HCT116 (cell line): Measurements from ENCODE around the gene DOP1B. TPM values are rescaled to one million over a fixed set of nuclear protein-coding genes. Genes with fewer than 3 reads are reported as not detected.

Experiments used
- ATAC-seq: fragments of 200-7000 bp; cut with Tn5 transposase; 2 replicates; pipeline ENCODE4 v1.9.1; 2020; ENCODE audit warnings: mild to moderate bottlenecking, moderate library complexity
- BruUV-seq: library from RNA; stranded (reverse); fragments of 400-500 nt; replicated peaks from 2 replicates; lab custom pipeline; 2021; lab: Mats Ljungman, UMichigan
- CTCF ChIA-PET: fragments of 300-600 bp; sonication (Branson Sonifier 250); formaldehyde crosslinking; loops from one replicate; lab custom pipeline; 2021; ENCODE audit warnings: antibody characterized with exemption; lab: Charles Lee
- POLR2A ChIA-PET: fragments of 300-600, 350-600 bp; sonication (Branson Sonifier 250); formaldehyde crosslinking; loops from one replicate; lab custom pipeline; 2021; ENCODE audit warnings: antibody characterized with exemption; lab: Charles Lee
- RAD21 ChIA-PET, 2 experiments: fragments of 300-600 bp; sonication (Branson Sonifier 250); formaldehyde crosslinking; loops; one replicate each; lab custom pipeline; 2023; ENCODE audit warnings: low total read pairs in 2 of 2; ENCODE audit not compliant: uncharacterized antibody in 2 of 2, unreplicated experiment in 2 of 2, low non-redundant PET in 1 of 2; lab: Charles Lee
- DNase-seq: peaks from one replicate; pipeline ENCODE4 v3.0.0-alpha.2; 2010; ENCODE audit warnings: low read depth, low spot score
- H2AFZ ChIP-seq: fragments of 200-600 bp; shearing (Covaris generic), sonication (generic); 2 replicates; pipeline ENCODE4 v1.6.1; 2017; ENCODE audit warnings: low read depth, mixed run types, mixed read lengths, antibody characterized with exemption, low read length; ENCODE audit not compliant: poor library complexity, severe bottlenecking
- H3K27ac ChIP-seq: 2 replicates; pipeline ENCODE4 v1.5.1; 2012; ENCODE audit warnings: low read depth, low read length
- H3K27me3 ChIP-seq: fragments of 200-600 bp; sonication (generic); 2 replicates; pipeline ENCODE4 v1.6.1; 2016; ENCODE audit warnings: mixed run types, low read length, mixed read lengths; ENCODE audit not compliant: insufficient read depth
- H3K36me3 ChIP-seq, 2 experiments: fragments of 200-500 bp in 1 of 2; fragments of 200-600 bp in 1 of 2; sonication (Bioruptor generic) in 1 of 2; sonication (generic) in 1 of 2; 2 replicates each; pipeline versions ENCODE4 v1.5.1 to v1.6.1; 2014 to 2016; ENCODE audit warnings: low read length in 2 of 2, inconsistent platforms in 1 of 2, mixed read lengths in 1 of 2, mixed run types in 1 of 2; ENCODE audit not compliant: insufficient read depth in 2 of 2, control insufficient read depth in 1 of 2
- H3K4me1 ChIP-seq, 2 experiments: fragments of 200-600 bp in 1 of 2; sonication (generic) in 1 of 2; 2 replicates each; pipeline versions ENCODE4 v1.5.1 to v1.6.1; 2012 to 2017; ENCODE audit warnings: low read length in 2 of 2, inconsistent platforms in 1 of 2, mild to moderate bottlenecking in 1 of 2, mixed read lengths in 1 of 2, mixed run types in 1 of 2, moderate library complexity in 1 of 2; ENCODE audit not compliant: insufficient read depth in 2 of 2, control insufficient read depth in 1 of 2
- H3K4me2 ChIP-seq: fragments of 200-600 bp; sonication (generic); 2 replicates; pipeline ENCODE4 v1.6.1; 2017; ENCODE audit warnings: mixed run types, low read length, mixed read lengths
- H3K4me3 ChIP-seq, 2 experiments: fragments of 200-600 bp in 1 of 2; sonication (generic) in 1 of 2; replicated peaks in 1 of 2; 2 replicates each; pipeline ENCODE4 v1.5.1; 2011 to 2016; ENCODE audit warnings: low read length in 2 of 2, control low read depth in 1 of 2, low read depth in 1 of 2, mild to moderate bottlenecking in 1 of 2, mixed read lengths in 1 of 2, mixed run types in 1 of 2
- H3K79me2 ChIP-seq: fragments of 200-600 bp; sonication (generic); 2 replicates; pipeline ENCODE4 v1.6.1; 2017; ENCODE audit warnings: mild to moderate bottlenecking, mixed run types, low read length, moderate library complexity, mixed read lengths; ENCODE audit not compliant: insufficient read depth
- H3K9ac ChIP-seq: fragments of 200-600 bp; sonication (generic); 2 replicates; pipeline ENCODE4 v1.6.1; 2016; ENCODE audit warnings: low read length, mixed read lengths
- H3K9me2 ChIP-seq: fragments of 200-600 bp; sonication (generic), shearing (Covaris generic); 2 replicates; pipeline ENCODE4 v1.6.1; 2017; ENCODE audit warnings: mixed run types, mild to moderate bottlenecking, moderate library complexity; ENCODE audit not compliant: insufficient read depth
- H3K9me3 ChIP-seq, 2 experiments: fragments of 200-500 bp in 1 of 2; fragments of 200-600 bp in 1 of 2; sonication (Bioruptor generic) in 1 of 2; sonication (generic) in 1 of 2; 2 replicates each; pipeline ENCODE4 v1.6.1; 2014 to 2017; ENCODE audit warnings: low read length in 2 of 2, mixed read lengths in 2 of 2, inconsistent platforms in 1 of 2, low read depth in 1 of 2, mild to moderate bottlenecking in 1 of 2, mixed run types in 1 of 2, moderate library complexity in 1 of 2; ENCODE audit not compliant: control insufficient read depth in 1 of 2, insufficient read depth in 1 of 2
- H4K20me1 ChIP-seq: fragments of 200-600 bp; sonication (generic), shearing (Covaris generic); 2 replicates; pipeline ENCODE4 v1.6.1; 2017; ENCODE audit warnings: mixed run types, mild to moderate bottlenecking, moderate library complexity; ENCODE audit not compliant: insufficient read depth
- ELF1 ChIP-seq: IDR thresholded peaks from 2 replicates; pipeline ENCODE4 v1.6.1; 2012; ENCODE audit warnings: low read depth, borderline replicate concordance
- EZH2phosphoT487 ChIP-seq: fragments of 200-600 bp; IDR thresholded peaks from 2 replicates; pipeline ENCODE4 v1.6.1; 2018; ENCODE audit warnings: antibody characterized with exemption, borderline replicate concordance
- FOSL1 ChIP-seq: IDR thresholded peaks from 2 replicates; pipeline ENCODE4 v1.6.1; 2012; ENCODE audit warnings: low read depth
- MAX ChIP-seq: IDR thresholded peaks from 2 replicates; pipeline ENCODE4 v1.6.1; 2012
- POLR2AphosphoS5 ChIP-seq: IDR thresholded peaks from 2 replicates; pipeline ENCODE4 v1.6.1; 2011; ENCODE audit warnings: mild to moderate bottlenecking, low read depth, low read length, moderate library complexity
- SP1 ChIP-seq: IDR thresholded peaks from 2 replicates; pipeline ENCODE4 v1.6.1; 2012; ENCODE audit warnings: low read depth
- SRF ChIP-seq: IDR thresholded peaks from 2 replicates; pipeline ENCODE4 v1.6.1; 2012; ENCODE audit warnings: low read depth
- TCF7L2 ChIP-seq: IDR thresholded peaks from 2 replicates; pipeline ENCODE4 v1.7.0; 2011; ENCODE audit warnings: borderline replicate concordance, inconsistent platforms; ENCODE audit not compliant: insufficient read depth, insufficient read length; ENCODE audit errors: extremely low read depth
- YY1 ChIP-seq: IDR thresholded peaks from 2 replicates; pipeline ENCODE4 v1.6.1; 2011; ENCODE audit warnings: low read length, low read depth, moderate library complexity, mild to moderate bottlenecking; ENCODE audit not compliant: insufficient replicate concordance; ENCODE audit errors: extremely low read depth
- ZFX ChIP-seq: fragments of 450-650 bp; IDR thresholded peaks from 2 replicates; pipeline ENCODE4 v1.6.1; 2017
- intact Hi-C: fragments of 100-400 bp; cut with micrococcal nuclease; formaldehyde crosslinking; loops from 2 replicates; pipeline ENCODE4 v1.10.0; 2022
- total RNA-seq: library from RNA; stranded (reverse); gene quantifications from one replicate; pipeline ENCODE4 v1.2.1, GENCODE V29; 2021; ENCODE audit not compliant: unreplicated experiment
- TF ChIP-seq, protein P1 (sequence below): IDR thresholded peaks from 2 replicates; pipeline ENCODE4 v1.6.1; 2012
- TF ChIP-seq, protein P2 (sequence below): IDR thresholded peaks from 2 replicates; pipeline ENCODE4 v1.6.1; 2011; ENCODE audit warnings: mild to moderate bottlenecking, low read length, moderate library complexity; ENCODE audit not compliant: insufficient replicate concordance; ENCODE audit errors: extremely low read depth
- TF ChIP-seq, protein P3 (sequence below), 3 experiments: fragments of 200-600 bp in 1 of 3; sonication (generic) in 1 of 3; IDR thresholded peaks in 2 of 3; conservative IDR thresholded peaks in 1 of 3; 2 replicates each; pipeline ENCODE4 v1.5.1; 2012 to 2017; ENCODE audit warnings: low read depth in 2 of 3, low read length in 2 of 3, antibody characterized with exemption in 1 of 3, borderline replicate concordance in 1 of 3, control low read depth in 1 of 3, mild to moderate bottlenecking in 1 of 3, mixed read lengths in 1 of 3, mixed run types in 1 of 3, moderate library complexity in 1 of 3; ENCODE audit not compliant: insufficient read depth in 1 of 3

The DOP1B gene
- total RNA-seq, 1 experiment from 2014 or later: 15.4 TPM

DNA sequence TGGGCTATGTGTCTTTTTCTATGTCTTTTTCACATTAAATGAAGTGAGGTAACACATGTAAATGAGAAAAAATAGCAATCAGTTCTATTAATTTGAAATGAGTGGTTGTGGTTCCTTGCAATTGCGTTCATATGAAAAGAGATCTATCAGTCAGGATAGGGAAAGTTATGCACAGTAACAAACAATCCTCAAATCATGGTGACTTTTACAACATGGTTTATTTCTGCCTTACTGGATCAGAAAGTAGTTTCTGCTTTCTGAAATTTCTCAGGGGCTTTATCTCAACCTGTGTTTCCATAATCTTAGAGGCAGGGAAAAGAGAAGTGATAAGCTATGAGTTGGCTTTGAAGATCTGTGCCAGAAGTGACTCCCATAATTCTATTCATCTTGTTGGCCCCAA is 39.0 kb downstream of the DOP1B start:
- DNase-seq (no peak), ATAC-seq (no peak)
- Histone ChIP-seq H3K27ac (no peak overlapping the region), H3K9me2 (no peaks in the 10 kb centered on the region), H3K4me1 (peaks cover 0 to 13% of the 10 kb centered on the region in 2 experiments; a peak in 2 of 4 replicates), H3K9me3 (no peaks in the 10 kb centered on the region), H2AFZ (no peak overlapping the region), H3K27me3 (no peaks in the 10 kb centered on the region), H3K4me2 (no peak overlapping the region), H3K4me3 (no peak overlapping the region), H3K36me3 (no peaks in the 10 kb centered on the region), H3K79me2 (no peaks in the 10 kb centered on the region), H4K20me1 (no peaks in the 10 kb centered on the region), H3K9ac (no peak overlapping the region)
- TF ChIP-seq ZFX: no peak
- TF ChIP-seq TCF7L2: no peak
- TF ChIP-seq, protein P1, sequence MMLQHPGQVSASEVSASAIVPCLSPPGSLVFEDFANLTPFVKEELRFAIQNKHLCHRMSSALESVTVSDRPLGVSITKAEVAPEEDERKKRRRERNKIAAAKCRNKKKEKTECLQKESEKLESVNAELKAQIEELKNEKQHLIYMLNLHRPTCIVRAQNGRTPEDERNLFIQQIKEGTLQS: no peak
- no peak for TF ChIP-seq SRF
- TF ChIP-seq YY1: no peak
- no peak for TF ChIP-seq FOSL1
- TF ChIP-seq, protein P2, sequence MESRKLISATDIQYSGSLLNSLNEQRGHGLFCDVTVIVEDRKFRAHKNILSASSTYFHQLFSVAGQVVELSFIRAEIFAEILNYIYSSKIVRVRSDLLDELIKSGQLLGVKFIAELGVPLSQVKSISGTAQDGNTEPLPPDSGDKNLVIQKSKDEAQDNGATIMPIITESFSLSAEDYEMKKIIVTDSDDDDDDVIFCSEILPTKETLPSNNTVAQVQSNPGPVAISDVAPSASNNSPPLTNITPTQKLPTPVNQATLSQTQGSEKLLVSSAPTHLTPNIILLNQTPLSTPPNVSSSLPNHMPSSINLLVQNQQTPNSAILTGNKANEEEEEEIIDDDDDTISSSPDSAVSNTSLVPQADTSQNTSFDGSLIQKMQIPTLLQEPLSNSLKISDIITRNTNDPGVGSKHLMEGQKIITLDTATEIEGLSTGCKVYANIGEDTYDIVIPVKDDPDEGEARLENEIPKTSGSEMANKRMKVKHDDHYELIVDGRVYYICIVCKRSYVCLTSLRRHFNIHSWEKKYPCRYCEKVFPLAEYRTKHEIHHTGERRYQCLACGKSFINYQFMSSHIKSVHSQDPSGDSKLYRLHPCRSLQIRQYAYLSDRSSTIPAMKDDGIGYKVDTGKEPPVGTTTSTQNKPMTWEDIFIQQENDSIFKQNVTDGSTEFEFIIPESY: no peak
- no peak for TF ChIP-seq SP1
- TF ChIP-seq ELF1: no peak
- TF ChIP-seq MAX: no peak
- TF ChIP-seq, protein P3, sequence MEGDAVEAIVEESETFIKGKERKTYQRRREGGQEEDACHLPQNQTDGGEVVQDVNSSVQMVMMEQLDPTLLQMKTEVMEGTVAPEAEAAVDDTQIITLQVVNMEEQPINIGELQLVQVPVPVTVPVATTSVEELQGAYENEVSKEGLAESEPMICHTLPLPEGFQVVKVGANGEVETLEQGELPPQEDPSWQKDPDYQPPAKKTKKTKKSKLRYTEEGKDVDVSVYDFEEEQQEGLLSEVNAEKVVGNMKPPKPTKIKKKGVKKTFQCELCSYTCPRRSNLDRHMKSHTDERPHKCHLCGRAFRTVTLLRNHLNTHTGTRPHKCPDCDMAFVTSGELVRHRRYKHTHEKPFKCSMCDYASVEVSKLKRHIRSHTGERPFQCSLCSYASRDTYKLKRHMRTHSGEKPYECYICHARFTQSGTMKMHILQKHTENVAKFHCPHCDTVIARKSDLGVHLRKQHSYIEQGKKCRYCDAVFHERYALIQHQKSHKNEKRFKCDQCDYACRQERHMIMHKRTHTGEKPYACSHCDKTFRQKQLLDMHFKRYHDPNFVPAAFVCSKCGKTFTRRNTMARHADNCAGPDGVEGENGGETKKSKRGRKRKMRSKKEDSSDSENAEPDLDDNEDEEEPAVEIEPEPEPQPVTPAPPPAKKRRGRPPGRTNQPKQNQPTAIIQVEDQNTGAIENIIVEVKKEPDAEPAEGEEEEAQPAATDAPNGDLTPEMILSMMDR (IDR thresholded peaks at IDR 0.05 in 2 of 3, conservative IDR thresholded peaks at IDR 0.05 in 1 of 3; ENCODE audit: borderline replicate concordance in 1 of 3, insufficient read depth in 1 of 3, low read depth in 2 of 3, low read length in 2 of 3): no peak
- TF ChIP-seq EZH2phosphoT487: no peak
- TF ChIP-seq POLR2AphosphoS5: no peak
- no TSS peak for BruUV-seq
- ChIA-PET CTCF (no interaction called here), RAD21 (no interaction called here), POLR2A (no interaction called here)
- intact Hi-C loops: no loop called here
